ENCODE measurements around the gene CYP4F8.

Gene CYP4F8

DNA sequence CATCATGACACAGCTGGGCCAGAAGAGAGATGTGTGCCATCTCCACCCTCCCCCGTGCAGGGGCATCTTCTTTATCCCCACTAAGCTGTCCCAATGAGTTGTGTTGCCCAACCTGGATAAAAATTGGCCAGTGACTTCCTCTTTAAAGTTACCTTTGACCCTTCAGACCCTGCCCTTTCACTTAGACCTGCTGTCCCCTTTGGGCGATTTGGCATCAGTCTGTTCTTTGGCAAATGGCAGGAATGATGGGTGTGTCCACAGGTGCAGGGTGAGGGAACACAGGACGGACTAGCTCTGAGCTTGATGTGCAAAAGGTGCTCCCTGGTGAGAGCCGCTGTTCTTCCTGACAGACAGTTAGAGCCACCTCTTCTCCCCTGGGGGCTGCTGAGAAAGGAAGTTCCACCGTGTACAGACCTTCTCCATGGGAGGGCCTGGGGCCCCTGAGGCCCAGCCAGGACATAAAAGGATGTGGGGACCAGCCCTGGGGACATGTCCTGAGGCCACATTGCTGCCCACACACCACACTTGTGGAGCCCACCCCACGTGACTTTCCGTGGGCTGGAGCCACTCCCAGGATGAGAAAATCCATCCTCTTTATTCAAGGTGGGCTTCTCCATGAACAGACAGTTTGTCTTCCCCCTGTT, 1.7 kb downstream of the CYP4F8 start:
- no peak for DNase-seq

DNA sequence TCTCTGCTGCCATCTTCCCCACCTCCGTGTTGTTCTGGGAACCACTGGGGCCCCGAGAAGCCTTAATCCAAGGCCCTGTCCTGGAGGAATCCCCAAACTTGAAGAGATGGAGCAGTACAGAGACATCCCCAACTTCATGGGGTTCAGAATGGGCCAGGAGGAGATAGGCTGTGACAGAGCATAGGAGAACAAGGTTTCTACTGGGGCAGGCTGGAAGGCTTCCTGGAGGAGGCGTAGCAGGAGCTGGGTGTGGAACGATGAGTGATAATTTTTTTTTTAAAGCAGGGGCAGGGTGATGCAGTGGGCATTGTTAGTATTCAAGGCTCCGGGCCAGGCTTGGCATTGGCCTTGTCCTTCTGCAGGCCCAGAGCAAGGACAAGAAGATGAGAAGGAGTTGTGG, 3.3 kb downstream of the CYP4F8 start:
- no peak for DNase-seq

DNA sequence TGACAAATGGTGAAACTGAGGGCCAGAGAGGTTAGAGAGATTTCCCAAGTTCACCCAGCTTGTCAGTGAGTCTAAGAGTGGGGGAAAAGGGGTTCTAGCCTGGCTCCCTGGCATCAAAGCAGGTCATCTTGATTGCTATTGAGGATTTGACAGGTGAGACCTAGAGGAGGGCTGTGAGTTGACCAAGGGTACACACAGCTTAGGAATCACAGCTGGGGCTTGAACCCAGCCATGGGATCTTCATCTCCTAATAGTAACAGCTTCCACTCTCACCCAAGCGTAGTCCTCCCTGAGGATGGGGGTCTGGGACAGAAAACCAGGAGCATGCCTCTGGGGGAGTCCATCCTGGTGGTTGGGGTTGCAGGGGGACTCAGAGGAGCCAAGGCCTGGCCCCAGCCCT, 6.8 kb downstream of the CYP4F8 start:
- DNase-seq, result no peak

DNA sequence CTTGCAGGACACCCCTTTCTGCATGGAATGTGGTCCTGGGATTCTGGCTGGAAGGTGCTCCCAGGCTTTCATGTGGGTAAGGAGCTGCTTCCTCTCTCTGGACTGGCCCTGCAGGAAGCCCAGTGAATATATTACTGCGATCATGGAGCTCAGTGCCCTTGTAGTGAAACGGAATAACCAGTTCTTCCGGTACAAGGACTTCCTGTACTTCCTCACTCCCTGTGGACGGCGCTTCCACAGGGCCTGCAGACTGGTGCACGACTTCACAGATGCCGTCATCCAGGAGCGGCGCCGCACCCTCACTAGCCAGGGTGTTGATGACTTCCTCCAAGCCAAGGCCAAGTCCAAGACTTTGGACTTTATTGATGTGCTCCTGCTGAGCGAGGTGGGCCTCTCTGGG, 8.0 kb downstream of the CYP4F8 start:
- no peak for DNase-seq

DNA sequence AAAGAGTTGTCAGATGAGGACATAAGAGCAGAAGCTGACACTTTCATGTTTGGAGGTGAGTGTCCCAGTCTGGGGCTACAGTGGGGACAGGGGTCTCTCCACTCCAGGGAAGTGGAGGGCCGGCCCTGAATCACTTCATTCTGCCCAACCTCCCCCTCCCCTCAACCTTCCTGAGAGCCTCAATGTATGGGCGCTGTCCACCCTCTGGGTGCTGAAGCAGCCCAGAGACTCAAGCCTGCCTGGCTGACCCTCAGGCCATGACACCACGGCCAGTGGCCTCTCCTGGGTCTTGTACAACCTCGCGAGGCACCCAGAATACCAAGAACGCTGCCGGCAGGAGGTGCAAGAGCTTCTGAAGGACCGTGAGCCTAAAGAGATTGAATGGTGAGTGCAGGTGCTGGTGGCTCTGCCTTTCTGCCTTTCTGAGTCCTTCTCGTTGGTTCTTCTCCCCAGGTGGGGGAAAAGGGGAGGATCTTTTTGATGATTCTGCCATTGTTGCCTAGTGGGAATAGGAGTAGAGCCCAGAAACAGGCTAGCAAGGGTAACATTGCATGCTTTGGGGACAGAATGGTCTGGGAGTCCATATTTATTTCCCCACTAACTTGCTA, 8.8 kb downstream of the CYP4F8 start:
- no peak for DNase-seq

DNA sequence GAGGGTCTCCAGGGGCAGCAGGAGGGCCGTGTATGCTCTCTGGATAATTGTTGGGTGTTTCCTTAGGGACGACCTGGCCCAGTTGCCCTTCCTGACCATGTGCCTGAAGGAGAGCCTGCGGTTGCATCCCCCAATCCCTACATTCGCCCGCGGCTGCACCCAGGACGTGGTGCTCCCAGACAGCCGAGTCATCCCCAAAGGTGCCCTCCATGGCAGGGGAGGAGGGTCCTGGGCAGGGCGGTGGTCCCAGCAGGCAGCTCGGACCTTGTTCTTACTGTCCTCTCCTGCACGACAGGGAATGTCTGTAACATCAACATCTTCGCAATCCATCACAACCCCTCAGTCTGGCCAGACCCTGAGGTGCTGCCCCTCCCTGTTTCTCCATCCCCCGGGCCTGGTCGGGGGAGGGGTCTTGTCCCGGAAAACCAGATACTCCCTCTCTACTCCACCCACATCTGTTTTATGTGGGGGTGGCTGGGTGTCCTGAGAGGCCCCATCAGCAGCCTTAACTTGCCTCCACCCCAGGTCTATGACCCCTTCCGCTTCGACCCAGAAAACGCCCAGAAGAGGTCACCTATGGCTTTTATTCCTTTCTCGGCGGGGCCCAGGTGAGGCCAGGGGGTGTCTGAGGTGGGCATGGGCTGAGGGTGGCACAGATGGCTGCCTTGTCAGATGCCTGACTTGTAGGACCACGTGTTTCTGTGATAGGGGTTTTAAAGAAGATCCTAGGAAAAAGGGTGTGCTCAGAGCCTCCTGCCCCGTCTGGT, 13.4 kb downstream of the CYP4F8 start:
- DNase-seq, result no peak

DNA sequence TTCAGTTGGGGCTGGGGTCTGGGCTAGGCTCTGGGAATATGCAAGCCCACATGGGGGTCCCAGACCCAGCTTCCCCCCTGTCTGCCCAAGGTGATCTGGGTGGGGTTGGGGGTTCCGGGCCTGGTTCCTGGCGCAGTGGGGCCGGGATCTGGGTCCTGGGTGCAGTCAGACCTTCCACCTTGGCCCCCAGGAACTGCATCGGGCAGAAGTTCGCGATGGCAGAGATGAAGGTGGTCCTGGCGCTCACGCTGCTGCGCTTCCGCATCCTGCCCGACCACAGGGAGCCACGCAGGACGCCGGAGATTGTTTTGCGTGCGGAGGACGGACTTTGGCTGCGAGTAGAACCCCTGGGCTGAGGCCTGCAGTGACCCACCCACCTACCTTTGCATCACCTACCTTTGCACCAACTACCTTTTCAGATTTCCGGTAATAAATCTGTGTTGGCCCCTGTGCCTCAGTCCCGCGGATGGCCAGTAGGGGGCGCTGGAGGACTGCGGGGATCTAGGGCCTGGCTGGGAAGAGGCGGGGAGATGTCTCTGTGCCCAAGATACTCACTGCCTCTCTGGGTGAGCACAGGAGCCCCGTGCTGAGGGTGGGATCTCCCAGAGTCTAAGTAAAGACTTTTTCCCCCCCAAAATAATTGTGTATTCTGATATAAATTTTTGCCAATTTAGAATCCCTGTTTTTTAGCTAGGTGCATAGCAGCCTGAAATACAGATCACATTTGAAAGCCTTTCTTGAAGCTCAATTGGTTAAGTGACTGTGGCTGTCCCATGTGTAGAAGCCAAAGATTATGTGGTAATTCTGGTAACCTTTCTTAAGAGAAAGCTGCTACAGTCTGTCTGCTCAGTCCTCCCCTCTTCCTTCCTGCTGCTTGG, 14.2 kb downstream of the CYP4F8 start:
- no peak for DNase-seq

DNA sequence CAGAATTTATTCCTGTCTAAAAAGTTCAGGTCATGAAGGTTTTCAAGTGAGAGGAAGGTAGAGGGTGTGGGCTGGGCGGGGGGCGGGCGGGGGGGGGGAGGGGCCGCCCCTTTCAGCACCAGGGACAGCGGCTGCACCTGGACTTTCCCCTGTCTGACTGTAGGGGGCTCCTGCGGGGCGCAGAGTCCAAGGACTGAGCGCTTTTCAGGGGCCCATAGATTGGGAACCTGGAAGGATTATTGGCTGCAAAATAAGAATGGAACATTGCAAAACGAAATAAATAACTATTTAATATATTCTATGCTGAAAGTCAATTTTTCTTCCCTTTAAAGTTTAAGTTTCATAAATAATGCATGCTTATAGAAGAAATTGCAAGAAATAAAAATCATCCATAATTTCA, 16.8 kb downstream of the CYP4F8 start:
- DNase-seq, result no peak

DNA sequence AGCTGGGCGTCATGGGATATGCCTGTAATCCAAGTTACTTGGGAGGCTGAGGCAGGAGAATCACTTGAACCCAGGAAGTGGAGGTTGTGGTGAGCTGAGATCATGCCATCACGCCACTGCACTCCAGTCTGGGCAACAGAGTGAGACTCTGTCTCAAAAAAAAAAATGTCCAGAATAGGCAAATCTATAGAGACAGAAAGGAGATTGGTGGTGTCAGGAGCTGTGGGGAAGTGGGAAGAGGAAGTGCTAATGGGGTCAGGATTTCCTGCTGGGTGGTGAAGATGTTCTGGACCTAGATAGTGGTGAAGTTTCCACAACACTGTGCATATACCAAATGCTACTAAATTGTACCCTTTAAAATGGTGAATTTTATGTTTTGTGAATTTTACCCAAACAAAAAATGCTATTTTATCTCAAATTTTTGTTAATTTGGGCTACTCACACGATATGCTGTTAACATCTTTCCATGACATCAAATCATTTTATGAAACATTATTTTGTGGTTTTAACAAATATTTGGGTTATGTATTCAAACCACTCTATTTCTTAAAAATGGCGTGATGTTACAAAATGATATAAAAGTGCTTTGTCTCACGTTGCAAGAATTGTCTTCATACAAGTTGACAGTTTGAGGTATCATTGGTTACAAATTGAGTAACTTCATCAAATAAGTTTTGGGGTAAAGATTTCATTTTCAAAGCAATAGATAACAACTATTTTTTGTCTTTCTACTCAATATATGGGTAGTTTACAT, 18.2 kb downstream of the CYP4F8 start:
- no peak for DNase-seq

DNA sequence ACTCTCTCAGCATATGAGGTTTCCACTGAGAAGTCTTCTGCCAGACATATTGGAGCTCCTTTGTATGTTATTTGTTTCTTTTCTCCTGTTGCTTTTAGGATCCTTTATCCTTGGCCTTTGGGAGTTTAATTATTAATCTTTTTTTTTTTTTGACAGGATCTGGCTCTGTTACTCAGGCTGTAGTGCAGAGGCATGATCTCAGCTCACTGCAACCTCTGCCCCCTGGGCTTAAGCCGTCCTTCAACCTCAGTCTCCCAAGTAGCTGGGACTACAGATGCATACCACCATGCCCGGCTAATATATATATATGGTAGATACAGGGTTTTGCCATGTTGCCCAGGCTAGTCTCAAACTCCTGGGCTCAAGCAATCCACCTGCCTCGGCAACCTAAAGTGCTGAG, 19.1 kb downstream of the CYP4F8 start:
- no peak for DNase-seq

DNA sequence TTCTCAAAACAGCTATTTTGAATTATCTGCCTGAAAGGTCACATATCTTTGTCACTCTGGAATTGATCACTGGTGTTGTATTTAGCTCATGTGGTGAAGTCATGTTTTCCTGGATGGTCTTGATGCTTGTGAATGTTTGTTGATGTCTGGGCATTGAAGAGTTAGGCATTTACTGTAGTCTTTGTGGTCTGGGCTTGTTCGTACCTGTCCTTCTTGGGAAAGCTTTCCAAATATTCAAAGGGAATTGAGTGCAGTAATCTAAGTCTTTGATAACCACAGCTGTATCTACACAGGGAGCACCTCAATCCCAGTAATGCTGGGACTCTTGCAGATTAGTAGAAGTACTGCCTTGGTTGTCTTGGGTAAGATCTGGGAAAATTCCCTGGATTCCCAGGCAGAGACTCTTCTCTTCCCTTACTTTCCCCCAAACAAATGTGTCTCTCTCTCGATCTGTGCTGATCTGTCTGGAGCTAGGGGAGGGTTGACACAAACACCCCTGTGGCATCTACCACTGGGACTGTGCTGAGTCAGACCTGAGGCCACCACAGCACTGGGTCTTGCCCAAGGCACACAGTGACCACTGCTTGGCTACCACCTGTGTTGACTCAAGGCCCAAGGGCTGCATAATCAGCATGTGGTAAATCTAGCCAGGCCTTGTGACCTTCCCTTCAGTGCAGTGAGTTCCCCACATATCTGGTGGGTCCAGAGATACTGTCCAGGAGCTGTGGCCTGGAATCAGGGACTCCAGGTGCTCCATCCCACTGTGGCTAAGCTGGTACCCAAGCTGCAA, 20.2 kb downstream of the CYP4F8 start:
- DNase-seq, result no peak

DNA sequence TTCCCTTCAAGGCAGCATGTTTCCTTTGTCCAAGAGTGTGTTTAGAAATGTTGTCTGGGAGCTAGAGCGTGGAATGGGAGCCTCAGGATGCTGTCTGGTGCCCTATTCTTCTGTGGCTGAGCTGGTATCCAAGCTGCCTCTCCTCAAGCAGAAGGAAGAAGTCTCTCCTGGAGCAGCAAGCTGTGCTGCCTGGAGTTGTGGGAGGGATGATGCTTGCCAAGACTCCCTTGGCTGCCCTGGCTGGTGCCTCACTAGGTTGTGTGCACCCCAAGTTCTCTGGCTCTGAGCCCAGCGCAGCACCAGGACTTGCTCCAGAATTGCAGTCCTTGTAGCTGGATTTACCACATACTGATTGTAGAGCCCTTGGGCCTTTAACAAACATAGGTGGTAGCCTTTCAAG, 21.0 kb downstream of the CYP4F8 start:
- no peak for DNase-seq

DNA sequence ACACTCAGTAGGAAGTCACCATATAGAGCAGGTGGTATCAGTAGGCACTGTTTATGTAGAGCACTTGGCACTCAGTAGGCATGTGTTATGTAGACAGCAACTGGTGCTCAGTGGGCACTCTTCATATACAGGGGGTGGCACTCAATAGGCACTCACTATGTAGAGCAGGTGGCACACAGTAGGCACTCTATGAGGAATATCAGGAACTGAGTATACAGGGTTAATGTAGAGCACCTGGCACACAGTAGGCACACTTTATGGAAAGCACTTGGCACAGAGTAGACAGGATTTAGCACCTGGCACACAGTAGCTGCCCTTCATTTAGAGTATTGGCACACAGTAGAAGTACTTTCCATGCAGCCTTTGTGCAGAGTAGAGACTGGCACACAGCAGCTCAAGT, 24.6 kb downstream of the CYP4F8 start:
- DNase-seq, result no peak

DNA sequence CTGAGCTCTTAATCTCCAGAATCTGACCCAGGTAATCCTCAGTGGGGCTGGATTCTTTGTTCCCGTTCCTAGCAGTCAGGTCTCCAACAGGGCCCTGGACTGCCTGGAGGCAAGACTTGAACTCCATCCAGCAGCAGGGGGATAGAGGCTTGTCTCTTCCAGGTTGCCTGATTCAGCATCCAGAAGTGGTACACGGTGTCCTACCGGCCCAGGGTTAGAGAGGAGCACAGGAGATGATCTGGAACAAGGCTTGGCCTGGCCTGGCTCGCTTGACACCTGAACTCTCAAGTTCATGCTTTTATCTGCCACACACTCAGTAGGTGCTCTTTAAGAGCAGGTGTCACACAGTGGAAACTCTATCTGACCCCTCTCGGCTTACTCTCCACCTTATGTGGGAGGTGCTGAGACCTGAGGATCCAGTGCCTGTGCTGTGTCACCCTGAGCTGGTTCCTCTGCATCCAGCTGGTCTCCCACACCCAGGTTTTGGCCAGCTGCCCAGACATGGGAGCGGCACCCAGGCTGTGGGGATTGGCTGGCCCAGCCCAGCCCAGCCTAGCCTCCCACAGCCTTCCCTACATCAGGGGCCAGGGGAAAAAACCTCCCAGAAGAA, 25.4 kb downstream of the CYP4F8 start, which contains the start of gene CYP4F3:
Gene CYP4F3 (plus strand): TSS at position 604 of the 610 bp plus-strand sequence. CDS start 519 bp downstream, outside the sequence.
- DNase-seq, result no peak

DNA sequence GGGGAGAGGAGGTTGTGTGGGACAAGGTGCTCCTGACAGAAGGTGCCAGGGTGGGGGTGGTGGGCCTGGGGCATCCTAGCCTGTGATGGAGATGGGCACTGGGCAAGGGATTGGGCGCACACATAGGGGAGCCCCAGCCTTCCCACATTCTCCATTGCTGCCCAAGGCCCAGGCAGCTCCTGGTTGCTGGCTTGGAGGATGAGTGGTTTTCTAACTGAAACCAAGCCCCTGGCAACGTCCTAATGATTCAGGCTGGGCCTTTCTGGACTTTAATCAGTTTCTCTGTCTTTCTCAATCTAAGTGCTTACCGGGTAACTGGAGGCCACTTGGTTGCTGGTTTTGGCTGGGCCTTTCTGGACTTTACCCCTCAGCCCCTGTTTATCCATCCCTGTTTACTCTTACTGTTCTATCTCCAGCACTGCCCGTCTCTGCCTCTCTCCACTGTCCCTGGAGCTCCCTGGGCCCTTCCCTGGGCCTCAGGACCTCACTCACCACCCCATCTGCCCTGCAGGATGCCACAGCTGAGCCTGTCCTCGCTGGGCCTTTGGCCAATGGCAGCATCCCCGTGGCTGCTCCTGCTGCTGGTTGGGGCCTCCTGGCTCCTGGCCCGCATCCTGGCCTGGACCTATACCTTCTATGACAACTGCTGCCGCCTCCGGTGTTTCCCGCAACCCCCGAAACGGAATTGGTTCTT, 26.0 kb downstream of the CYP4F8 start:
- DNase-seq, result no peak

DNA sequence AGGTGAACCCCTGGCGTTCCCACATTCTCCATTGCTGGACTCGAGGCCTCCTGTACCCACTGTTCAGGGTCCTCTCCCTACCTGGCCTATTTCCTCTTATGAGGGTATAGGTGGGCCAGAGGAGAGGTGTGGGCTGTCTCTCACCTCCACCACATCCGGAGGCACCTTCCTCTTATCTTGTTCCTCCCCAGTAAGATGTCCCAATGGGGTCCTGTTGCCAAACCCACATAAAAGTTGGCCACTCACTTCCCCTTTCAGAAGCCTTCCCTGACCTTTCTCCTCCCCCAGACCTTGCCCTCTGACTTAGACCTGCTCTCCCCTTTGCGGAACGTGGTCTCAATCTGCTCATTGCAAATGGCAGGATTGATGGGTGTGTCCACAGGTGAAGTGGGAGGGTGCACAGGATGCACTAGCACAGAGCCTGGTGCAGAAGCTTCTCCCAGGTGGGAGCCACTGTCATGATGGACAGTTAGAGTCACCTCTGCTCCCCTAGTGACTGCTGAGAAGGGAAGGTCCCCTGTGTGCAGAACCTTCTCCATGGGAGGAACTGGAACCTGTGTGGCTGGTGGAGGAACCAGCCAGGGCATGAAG, 27.0 kb downstream of the CYP4F8 start:
- DNase-seq, result no peak

DNA sequence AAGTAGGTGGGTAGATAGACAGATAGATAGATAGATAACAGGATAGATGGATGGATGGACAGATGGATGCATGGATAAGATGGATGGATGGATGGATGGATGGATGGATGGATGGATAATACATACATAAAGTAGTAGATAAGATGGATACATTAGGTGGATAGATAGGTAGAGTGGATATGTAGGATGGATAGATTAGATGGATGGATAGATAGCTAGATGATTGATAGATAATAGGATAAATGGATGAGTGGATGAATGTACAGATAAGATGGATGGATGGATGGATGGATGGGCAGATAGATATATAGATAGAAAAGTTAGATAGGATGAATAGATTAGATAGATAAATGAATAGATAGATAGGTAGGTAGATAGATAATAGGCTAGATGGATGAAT, 27.8 kb downstream of the CYP4F8 start:
- no peak for DNase-seq

DNA sequence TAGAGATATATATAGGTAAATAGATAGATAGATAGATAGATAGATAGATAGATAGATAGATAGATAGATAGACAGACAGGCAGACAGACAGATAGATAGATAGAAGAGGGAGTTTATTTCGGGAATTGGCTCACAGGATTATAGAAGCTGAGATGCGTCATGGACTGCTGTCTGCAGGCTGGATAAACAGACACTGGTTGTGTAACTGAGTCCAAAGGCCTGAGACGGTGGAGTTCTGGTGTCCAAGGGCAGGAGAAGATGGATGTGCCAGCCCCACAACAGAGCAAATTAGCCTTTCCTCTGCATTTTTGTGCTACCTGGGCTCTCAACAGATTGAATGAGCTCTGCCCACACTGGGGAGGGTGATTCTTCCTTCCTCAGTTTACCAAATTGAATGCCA, 28.4 kb downstream of the CYP4F8 start:
- DNase-seq, result no peak

DNA sequence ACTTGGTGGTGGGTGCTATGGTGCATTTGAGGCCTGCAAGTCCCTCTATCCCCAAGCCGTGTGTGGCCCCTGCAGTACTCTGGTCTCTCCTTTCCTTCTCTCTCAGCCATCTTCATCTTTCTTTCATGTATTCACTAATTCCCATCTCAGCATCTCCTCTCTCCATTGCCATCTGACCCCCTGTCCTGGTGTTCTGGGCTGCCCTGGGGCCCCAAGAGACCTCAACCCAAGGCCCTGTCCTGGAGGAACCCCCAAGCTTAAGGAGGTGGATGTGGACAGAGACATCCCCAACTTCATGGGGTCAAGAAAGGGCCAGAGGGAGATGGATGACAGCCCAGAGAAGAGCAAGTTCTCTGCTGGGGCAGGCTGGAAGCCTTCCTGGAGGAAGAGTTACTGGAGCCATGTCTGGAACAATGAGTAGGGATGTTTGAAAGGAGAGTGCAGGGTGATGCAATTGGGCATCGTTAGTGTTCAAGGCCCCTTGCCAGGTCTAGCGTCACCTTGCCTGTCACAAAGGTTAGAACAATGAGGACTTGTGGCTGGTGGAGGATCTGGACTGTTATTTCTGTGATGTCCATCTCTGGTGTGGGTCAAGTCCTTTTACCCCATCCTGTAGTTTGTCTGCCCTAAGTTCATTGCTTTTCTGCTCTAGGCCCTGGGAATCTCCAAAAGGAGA, 29.2 kb downstream of the CYP4F8 start:
- no peak for DNase-seq

DNA sequence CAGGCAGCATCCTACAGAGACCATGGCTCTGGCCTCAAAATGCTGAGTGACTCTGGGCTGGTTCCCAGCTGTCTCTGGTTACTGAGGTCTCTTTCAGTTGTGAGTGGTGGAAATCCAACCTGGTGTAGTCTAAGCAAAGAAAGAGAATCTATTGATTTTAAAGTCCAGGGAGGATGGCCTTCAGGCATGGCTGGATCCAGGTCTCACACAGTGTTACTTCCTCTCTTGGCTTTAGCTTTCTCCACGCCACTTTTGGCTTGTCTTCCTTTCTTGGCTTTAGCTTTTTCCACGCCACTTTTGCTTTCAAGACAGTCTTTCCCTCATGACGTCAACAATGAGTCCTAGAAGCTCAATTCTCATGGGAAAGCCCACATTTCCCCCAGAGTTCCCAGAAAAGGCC, 29.8 kb downstream of the CYP4F8 start:
- no peak for DNase-seq
